ENCODE measurements around the gene ZNF487. TPM values are rescaled to one million over a fixed set of nuclear protein-coding genes. Genes with fewer than 3 reads are reported as not detected.
"Not testable (repeated sequence)": the region's sequence is repeated elsewhere in the genome, so short reads cannot be mapped to it uniquely, and the experiment has no call there.

Gene ZNF487
- 10 to 100 TPM in 3 of 4 donors, 1 to 10 TPM in 1; 8.4 to 12.2 (median 10.9) TPM for polyA plus RNA-seq (ENCODE audit: insufficient read length in 4 of 4)

DNA sequence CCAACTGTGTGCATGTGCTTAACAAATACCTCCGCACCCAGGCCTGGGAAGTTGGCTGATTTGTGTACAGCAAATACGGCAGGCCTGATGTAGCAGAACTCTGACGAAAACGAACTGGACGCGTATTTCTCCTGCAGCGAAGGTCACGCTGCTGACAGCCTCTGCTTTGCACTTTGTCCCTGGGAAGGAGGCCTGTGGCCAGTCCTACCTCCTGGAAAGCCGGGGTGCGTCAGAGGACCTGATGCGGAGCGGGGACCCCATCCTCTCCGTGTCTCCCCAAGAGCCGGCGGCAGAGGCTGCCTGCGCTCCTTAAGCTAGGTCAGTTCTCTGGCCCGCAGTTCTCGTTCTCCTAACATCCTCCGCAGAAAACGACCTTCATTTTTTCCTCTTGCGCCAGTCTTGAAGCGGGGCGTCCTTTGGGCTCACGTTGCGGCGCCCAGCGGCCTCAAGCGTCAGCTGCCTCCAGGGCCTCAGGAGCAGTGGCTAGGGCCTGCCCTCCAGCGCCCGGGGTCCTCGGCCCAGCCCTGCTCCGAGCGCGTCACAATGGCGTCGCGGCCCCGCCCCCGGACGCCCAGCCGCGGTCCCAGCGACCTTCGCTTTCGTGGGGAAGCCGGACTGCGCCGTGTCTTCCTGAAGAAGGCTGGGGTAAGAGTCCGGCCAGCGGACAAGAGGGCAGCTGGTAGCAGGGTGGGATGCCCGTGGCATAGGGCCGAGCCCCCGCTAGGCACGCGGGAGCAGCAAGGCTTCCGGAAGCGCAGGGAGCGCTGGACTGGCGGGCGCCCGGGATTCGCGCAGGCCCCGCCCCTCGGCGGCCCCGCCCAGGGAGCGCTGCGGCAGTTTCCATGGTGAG lies at the start of gene ZNF487:
Gene ZNF487 (plus strand): TSS at position 821 of the 850 bp plus-strand sequence. CDS start 38,703 bp downstream, outside the sequence.
- DNase-seq (ENCODE audit: low read depth in 4 of 4, low spot score in 3 of 4) = peak; percentile 80 to 84 (median 82)

DNA sequence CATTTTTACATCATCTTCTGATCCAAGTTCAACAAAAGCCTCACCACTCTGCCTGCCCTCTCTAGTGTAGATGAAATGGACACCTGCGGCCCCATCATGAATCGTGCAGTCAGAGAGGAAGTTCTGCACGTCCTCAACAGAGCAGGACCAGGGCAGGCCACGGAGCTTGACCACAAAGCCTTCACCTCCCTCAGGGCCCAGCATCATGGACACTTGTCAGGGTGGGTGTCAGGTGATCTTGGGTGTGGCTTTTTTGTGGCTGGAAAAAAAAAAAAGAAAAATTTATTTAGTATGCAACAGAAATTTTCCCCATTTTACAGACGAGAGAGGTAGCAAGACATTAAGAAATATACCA lies 49.3 kb upstream of the ZNF487 start:
- DNase-seq (ENCODE audit: low read depth in 4 of 4, low spot score in 3 of 4) = no peak

DNA sequence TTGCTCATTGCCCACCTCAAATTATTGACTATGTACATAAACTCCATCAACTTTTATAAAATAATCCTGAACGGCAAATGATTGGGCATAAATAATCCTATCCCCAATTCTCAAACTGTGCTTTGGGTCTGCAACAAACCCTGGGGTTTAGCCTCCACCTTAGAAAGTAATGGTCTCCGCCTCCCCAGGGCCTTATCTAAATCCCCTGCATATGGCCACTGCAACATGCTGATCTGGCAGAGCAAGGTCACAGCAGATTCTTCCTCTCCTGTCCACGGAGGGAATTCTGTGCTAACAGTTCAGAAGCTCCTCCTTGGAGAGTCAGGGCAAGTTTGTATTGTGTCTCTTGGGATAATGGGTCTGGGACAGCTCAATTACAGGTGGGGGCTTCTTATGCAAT lies 47.0 kb upstream of the ZNF487 start:
- no peak for DNase-seq (ENCODE audit: low read depth in 4 of 4, low spot score in 3 of 4)

DNA sequence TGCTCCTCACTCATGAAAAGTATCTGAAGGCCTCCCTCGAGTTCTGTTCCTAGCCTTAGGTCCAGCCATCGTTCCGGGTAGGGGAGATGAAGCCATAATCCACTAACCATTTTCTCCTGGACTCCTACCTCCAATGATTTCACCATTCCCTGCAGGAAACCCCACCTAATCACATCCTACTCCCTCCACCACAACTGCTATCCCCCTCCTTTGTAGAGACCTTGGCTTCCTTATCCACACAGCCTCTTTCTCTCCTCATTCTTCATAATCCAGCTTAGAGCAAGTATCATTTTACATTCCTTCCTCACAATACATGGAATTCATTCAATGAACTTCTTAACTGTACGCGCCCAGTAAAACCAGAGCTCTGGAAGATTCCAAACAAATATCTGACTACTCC lies 46.6 kb upstream of the ZNF487 start:
- DNase-seq (ENCODE audit: low read depth in 4 of 4, low spot score in 3 of 4) = no peak

DNA sequence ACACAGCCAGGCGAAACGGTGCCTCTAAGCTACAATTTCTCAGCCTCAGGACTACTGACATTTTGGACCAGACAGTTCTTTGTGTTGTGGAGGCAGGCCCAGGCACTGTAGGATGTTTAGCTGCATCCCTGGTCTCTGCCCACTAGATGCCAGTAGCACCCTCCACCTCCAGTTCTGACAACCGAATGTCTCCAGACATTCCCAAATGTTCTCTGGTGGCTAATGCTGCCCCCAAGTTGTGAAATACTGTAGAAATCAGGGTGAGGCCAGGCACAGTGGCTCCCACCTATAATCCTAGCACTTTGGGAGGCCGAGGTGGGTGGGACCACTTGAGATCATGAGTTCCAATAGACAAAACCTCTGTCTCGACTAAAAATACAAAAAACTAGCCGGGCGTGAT lies 46.2 kb upstream of the ZNF487 start:
- no peak for DNase-seq (ENCODE audit: low read depth in 4 of 4, low spot score in 3 of 4)

DNA sequence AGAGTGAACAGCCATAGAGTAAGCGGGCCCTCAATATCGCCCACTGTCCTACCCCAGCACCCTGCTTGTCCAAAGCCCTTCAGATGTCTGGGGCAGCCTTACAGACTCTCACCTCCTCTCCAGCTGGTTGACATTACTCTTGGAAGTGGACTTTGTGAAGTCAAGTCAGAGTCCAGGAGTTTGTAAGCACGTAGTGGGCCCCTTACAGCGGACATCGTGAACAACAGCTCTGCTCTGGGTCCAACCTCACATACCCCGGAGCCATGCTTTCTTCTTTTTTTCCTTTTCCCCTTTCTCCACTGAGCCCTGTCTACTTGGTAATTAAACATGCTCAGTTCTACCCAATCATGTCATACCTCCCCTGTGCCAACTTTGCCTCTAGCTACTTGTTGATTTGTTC lies 45.4 kb upstream of the ZNF487 start:
- no peak for DNase-seq (ENCODE audit: low read depth in 4 of 4, low spot score in 3 of 4)

DNA sequence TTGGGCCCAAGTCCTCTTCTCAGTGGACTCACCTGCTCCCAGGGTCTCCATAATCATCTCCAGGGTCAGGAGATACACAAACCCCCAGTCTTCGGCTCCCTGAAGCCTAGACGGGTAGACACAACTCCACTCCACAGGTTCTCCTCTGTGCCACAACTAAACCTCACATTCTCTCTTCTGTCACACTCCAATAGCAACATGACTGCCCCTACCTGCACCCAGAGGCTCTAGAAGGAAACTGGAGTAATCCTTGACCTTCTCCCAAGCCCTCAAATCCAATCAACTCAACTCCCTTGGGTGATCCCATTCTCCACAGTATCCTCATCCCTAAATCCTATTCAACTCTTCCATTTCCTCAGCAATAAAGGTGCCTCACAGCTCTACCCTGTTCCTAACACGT lies 44.2 kb upstream of the ZNF487 start:
- DNase-seq (ENCODE audit: low read depth in 4 of 4, low spot score in 3 of 4) = no peak

DNA sequence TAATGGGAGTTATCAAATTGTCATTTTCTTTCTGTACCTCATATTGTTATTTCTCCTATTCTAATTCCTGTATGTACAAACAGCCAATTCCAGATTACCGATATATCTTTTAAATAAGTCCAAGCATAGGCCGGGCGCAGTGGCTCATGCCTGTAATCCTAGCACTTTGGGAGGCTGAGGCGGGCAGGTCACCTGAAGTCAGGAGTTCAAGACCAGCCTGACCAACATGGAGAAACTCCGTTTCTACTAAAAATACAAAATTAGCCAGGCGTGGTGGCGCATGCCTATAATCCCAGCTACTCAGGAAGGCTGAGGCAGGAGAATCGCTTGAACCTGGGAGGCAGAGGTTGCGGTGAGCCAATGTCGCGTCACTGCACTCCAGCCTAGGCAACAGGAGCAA lies 43.7 kb upstream of the ZNF487 start:
- DNase-seq (ENCODE audit: low read depth in 4 of 4, low spot score in 3 of 4) = not testable (repeated sequence)

DNA sequence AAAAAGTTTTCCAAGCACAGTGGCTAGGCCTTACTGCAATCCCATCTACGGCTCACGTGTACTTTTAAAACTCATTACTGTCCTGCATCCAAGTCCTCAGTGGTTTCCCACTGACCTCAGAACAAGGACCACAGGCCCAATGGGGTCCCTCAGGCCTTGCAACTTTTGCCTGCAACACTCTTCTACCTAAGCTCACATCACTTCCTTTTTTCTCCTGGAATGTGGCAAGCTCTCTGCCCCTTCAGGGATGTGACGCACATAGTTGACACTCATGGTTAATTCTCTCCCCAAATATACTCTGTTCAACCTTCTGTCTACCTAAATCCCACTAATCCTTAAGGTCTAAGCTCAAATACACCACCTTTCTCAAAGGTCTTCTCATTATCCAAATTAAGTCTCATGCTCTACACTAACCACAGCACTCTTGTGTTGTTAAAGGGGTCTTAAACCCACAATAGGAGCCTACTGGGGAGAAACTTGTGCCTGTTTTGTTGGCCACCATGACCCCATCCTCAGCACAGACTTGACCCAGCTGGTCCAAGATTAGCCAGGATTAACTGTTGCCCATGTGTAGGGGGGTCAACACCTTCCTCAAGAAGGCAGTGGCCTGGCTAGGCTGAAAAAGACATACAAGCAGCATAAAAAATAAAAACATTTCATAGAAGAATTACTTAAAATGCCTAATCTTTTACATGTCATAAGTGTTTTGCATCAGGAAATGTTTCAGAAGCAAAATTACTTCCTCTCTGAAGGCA lies 43.1 kb upstream of the ZNF487 start:
- DNase-seq (ENCODE audit: low read depth in 4 of 4, low spot score in 3 of 4) = no peak

DNA sequence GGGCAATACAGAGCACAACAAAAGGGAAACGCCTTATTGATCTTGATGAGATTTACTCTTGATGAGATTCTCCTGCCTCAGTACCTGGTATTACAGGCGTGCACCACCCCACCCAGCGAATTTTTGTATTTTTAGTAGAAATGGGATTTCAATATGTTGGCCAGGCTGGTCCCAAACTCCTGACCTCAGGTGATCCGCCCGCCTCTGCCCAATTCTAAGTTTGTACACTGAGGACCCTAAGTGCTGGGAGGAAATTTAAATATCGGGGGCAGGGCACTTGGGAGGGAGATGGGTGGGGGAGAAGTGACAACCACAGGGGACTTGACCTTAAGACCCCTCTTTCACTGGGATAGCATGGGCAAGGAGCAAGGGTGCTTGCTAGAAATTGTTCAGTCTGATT lies 42.0 kb upstream of the ZNF487 start:
- no peak for DNase-seq (ENCODE audit: low read depth in 4 of 4, low spot score in 3 of 4)

DNA sequence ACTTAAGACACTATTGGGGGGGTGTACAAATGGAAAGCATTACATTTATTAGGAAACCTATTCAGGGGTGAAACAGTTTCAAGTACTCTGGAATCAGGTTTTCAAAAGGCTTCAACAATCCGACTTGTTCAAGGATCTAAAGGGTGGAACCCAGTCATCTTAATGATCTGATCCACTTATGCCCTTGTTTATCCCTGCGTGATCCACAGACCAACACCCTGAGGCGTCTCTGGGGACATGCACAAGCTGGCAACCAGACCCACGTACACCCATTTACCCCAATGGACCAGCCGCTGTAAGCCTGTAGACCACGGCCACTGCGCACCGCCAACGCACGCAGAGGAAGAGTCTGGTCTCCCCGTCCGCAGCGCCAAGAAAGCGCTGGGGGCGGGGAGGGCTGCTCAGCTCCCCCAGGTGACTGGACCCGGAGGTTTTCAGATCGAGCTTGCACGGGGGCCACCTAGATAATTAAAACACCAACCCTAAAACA lies 41.3 kb upstream of the ZNF487 start:
- no peak for DNase-seq (ENCODE audit: low read depth in 4 of 4, low spot score in 3 of 4)

DNA sequence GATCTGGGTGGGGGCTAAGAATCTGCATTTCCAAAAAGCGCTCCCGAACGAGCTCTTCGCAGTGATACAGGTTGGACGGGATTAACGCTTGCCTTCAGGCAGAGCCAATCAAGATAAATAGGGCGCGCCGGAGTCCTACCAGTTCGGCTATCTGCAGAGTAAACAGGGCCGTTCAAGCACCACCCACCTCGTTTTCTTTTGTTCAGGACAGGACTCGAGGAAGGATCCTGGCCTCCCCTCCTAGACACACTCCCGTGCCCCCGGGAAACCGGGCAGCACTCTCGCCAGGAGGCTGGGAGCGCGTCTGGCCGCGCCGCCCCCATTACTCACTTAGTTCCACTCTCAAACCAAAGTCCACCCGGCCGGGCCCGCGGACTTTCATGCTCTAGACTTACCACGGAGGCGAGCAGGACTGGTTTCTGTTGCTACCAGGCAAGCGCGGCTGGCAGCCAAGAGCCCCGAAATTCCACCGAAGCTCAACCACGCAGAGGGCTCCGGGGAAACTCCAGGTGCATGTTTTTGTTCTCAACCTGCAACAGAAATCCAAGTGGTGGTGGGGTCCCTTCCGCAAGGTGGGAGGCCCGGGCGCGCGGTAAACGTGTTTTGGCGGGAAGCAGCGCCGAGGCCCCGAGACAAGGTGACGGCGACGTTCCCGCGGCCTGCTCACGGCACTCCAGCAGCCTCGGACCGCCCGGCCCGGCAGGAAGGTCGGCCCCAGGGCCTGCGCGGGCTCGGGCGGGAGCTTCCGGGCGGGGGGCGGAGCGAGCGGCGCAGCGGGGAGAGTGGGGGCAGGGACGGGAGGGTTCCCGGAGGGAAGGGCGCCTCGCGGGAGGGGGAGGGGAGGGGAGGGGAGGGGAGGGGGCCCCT lies 40.6 kb upstream of the ZNF487 start:
- DNase-seq (ENCODE audit: low read depth in 4 of 4, low spot score in 3 of 4) = peak in 3 of 4 donors; percentile 63 to 66 (median 64)

DNA sequence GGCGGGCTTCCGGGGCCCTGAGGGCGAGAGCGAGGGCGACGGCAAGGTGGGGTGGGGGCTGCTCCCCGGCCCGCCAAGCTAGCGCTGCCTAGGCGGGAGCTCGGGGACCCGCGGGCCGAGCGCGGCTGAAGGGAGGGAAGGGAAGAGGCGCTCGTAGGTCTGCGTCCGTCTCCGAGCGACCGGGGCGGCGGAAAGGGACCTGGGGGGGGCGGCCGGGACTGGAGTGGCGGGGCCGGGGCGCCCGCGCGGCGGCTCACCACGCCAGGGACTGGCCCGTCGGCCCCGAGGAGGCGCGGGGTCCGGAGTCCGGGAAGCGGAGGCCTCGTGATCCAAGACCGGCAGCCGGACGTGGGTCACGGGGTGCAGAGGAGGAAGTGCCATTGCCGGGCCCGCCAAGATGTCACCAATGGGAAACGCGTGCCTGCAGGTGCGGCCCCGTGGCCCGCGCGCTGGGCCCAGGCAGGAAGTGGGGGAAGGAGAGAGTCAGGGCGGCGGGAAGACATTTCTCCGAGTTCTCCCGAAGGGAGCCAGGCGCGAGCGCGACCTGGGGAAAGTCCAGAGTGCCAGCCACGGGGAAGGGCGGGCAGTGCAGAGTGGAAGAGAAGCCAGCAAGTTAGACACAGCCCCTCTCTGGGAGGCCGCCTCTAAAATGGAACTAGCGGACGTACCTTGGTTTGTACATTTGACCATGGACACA lies 39.8 kb upstream of the ZNF487 start:
- peak in 3 of 4 donors; percentile 65 to 75 (median 70) for DNase-seq (ENCODE audit: low read depth in 4 of 4, low spot score in 3 of 4)

DNA sequence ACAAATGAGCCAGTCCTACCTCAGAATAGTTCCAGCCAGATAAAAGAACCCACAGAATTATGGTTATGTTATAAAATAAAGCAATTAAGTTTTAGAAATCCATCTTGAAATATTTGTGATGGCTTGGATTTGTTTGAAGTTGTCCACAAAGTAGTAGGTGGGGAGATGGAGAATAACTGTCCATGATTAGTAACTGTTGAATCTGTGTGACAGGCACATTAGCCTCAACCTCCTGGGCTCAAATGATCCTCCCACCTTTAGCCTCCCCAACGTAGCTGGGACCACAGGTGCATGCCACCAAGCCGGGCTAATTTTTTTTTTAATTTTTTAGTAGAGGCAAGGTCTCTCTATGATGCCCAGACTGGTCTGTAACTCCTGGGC lies 38.0 kb upstream of the ZNF487 start:
- no peak for DNase-seq (ENCODE audit: low read depth in 4 of 4, low spot score in 3 of 4)

DNA sequence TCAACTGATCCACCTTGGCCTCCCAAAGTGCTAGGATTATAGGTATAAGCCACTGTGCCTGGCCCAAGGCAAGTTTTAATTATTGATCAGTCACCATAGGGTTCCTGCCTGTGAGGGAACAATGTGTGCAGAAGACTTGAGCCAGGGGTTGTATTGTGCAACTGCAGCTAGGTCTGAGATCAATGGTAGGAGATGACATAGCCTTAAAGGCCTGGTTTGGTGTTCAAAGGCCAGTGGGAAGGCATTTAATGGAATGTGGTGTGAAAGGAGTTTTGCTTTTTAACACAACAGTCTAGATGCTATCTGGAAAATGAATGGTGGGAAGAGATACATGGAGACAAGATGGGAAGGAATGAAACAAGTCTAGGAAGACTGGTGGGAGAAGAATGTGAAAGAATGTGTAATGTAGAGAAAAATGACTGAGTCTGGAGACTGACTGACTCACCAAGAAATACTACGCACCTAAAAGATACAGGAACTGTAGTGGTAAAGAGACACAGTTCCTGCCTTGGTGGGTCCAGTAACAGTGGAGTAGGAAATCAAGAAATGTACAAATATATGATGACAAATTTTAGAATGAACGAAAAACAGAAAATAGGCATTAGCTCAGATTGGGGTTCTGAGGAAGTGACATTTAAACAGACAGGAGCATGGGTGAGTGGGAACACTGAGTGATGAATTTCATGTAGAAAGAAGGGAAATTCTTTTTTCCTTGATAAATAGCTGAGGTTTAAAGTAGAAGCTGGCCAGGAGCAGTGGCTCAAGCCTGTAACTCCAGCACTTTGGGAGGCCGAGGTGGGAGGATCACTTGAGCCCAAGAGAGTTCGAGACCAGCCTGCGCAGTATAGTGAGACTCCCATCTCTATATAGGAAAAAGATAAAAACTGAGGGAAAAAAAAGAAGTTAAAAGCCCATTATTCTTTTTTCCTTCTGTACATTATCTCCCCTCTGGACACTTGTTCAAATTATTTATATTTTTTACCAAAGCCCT lies 37.3 kb upstream of the ZNF487 start:
- no peak for DNase-seq (ENCODE audit: low read depth in 4 of 4, low spot score in 3 of 4)

DNA sequence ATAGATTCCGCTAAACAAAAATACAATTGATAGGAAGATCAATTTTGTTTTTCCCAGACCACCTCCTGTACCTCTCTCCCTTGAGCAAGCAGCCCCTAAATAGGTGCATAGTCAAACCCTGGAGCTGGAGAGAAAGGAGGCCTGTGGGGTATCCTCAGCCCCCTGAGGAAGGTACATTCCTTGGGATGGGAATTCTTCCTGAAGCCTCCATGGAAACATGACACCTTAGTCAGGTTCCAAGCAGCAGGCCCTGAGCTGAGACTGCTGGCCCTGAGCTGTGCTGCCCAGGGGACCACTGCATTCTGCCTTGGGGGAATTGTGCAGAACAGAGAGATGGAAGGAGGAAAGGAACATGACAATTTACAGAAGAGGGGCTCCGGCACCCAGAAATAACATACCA lies 35.3 kb upstream of the ZNF487 start:
- no peak for DNase-seq (ENCODE audit: low read depth in 4 of 4, low spot score in 3 of 4)

DNA sequence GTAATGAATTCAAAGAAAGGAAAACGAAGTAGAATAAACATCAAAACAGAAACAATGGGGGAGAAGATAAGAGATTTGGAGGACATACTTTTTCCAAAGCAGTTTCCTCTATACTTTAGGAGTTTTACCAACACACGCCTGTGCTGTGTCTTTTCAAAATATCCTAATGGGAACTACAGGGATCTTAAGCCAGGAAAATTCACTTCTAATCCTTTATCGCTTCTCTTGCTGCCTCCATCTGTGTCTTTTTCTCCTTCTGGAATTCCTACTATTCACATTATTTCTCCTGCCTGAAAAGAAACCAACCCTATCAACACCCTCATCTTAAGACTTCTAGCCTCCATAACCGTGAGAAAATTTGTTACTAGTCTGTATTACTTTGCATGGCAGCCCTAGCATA lies 34.7 kb upstream of the ZNF487 start:
- no peak for DNase-seq (ENCODE audit: low read depth in 4 of 4, low spot score in 3 of 4)

DNA sequence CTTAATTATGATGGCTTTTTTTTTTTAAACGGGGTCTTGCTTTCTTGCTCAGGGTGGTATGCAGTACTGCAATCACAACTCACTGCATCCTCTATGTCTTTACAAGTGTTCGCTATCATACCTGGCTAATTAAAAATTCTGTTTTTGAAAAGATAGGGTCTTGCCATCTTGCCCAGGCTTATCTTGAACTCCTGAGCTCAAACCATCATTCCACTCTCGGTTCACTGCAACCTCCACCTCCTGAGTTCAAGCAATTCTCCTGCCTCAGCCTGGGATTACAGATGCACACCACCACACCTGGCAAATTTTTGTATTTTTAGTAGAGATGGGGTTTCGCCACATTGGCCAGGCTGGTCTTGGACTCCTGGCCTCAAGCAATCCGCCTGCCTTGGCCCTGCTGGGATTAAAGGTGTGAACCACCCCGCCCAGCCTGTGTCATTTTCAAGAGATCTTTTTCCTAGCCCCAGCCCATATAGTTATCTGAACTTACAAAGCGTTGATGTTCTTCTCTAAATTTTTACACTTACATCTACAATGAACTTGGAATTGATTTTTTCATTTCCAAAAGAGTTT lies 33.9 kb upstream of the ZNF487 start:
- no peak for DNase-seq (ENCODE audit: low read depth in 4 of 4, low spot score in 3 of 4)

Data from left renal pelvis (tissue), 4 donors.